ENCODE measurements around the gene SLC9A2. TPM values are rescaled to one million over a fixed set of nuclear protein-coding genes. Genes with fewer than 3 reads are reported as not detected.

SLC9A2 gene
- total and polyA plus RNA-seq, 2 of the 13 experiments (the other 11 are each of a cell fraction or from before 2014, with no cell fraction given): 0.02 TPM; not detected in 1

DNA sequence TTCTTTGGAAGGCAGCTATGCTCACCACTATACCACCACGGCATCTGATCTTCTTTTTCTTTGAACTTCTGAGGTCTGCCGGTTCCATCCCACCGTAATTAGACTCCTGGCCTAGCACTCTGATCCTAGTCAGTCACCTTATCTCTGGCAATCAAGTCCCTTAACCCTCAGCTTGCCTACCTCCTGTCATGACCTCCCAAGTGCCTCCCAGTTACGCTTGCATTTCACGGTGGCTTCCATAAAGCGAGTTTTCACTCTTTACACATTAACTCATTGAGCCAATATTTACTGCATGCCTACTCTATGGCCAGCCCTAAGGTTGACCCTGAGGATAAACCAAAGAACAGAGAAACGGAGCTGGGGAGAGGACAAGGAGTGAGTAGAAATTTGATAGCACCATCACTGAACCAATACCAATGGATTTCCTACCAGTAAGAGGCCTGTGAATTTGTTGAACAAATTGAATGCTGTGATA is 104.7 kb downstream of the SLC9A2 start (continued):
- TF ChIP-seq KDM2A (CRISPR knock-in tag; IDR thresholded peaks at IDR 0.05; ENCODE audit: borderline replicate concordance, low read depth) (no peak), TBX2 (CRISPR knock-in tag; IDR thresholded peaks at IDR 0.05; ENCODE audit: borderline replicate concordance) (peak; percentile 86), NFAT5 (CRISPR knock-in tag; IDR thresholded peaks at IDR 0.05) (no peak), SNRNP70 (IDR thresholded peaks at IDR 0.05; ENCODE audit: low read depth, low read length) (no peak), ESRRA (CRISPR knock-in tag; IDR thresholded peaks at IDR 0.05; ENCODE audit: low read depth) (no peak; the same call in 1 of the 2 replicates), ZNF879 (CRISPR knock-in tag; IDR thresholded peaks at IDR 0.05) (no peak), PRPF4 (IDR thresholded peaks at IDR 0.05; ENCODE audit: low read depth, low read length, poor library complexity, severe bottlenecking) (no peak), TBP (CRISPR knock-in tag; IDR thresholded peaks at IDR 0.05) (no peak), CEBPZ (IDR thresholded peaks at IDR 0.05; ENCODE audit: low read length) (no peak)
- TF ChIP-seq, protein P1, sequence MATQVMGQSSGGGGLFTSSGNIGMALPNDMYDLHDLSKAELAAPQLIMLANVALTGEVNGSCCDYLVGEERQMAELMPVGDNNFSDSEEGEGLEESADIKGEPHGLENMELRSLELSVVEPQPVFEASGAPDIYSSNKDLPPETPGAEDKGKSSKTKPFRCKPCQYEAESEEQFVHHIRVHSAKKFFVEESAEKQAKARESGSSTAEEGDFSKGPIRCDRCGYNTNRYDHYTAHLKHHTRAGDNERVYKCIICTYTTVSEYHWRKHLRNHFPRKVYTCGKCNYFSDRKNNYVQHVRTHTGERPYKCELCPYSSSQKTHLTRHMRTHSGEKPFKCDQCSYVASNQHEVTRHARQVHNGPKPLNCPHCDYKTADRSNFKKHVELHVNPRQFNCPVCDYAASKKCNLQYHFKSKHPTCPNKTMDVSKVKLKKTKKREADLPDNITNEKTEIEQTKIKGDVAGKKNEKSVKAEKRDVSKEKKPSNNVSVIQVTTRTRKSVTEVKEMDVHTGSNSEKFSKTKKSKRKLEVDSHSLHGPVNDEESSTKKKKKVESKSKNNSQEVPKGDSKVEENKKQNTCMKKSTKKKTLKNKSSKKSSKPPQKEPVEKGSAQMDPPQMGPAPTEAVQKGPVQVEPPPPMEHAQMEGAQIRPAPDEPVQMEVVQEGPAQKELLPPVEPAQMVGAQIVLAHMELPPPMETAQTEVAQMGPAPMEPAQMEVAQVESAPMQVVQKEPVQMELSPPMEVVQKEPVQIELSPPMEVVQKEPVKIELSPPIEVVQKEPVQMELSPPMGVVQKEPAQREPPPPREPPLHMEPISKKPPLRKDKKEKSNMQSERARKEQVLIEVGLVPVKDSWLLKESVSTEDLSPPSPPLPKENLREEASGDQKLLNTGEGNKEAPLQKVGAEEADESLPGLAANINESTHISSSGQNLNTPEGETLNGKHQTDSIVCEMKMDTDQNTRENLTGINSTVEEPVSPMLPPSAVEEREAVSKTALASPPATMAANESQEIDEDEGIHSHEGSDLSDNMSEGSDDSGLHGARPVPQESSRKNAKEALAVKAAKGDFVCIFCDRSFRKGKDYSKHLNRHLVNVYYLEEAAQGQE (IDR thresholded peaks at IDR 0.05; ENCODE audit: borderline replicate concordance in 1 of 2, low read depth in 1 of 2, low read length in 2 of 2): peak in 1 of 2 experiments; percentile 25; a peak in 1 of 4 replicates

All from HepG2 (cell line).